ENCODE data around the gene LITAF.

Gene LITAF

DNA sequence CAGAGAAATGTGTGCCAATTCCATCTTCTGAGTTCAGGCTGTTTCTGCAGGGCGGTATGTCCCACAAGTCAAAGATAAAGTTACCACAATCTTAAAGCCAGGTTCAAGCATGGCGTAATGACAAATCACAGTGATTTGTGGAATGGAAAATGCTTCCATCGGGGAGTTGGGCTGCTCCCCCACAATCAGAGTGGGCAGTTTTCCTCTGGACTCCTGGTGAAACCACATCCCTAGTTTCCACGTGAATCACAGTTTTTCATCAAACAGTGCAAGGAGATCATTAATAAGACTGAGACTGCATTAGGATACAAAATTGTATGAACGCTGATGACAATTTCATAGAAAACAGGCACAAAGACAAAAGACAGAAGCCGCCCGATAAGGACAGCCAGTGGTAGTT is 3.6 kb downstream of the LITAF start:
- no peak for TF ChIP-seq POLR2AphosphoS5 (IDR thresholded peaks at IDR 0.05; ENCODE audit: low read depth)
- TF ChIP-seq, protein P1, sequence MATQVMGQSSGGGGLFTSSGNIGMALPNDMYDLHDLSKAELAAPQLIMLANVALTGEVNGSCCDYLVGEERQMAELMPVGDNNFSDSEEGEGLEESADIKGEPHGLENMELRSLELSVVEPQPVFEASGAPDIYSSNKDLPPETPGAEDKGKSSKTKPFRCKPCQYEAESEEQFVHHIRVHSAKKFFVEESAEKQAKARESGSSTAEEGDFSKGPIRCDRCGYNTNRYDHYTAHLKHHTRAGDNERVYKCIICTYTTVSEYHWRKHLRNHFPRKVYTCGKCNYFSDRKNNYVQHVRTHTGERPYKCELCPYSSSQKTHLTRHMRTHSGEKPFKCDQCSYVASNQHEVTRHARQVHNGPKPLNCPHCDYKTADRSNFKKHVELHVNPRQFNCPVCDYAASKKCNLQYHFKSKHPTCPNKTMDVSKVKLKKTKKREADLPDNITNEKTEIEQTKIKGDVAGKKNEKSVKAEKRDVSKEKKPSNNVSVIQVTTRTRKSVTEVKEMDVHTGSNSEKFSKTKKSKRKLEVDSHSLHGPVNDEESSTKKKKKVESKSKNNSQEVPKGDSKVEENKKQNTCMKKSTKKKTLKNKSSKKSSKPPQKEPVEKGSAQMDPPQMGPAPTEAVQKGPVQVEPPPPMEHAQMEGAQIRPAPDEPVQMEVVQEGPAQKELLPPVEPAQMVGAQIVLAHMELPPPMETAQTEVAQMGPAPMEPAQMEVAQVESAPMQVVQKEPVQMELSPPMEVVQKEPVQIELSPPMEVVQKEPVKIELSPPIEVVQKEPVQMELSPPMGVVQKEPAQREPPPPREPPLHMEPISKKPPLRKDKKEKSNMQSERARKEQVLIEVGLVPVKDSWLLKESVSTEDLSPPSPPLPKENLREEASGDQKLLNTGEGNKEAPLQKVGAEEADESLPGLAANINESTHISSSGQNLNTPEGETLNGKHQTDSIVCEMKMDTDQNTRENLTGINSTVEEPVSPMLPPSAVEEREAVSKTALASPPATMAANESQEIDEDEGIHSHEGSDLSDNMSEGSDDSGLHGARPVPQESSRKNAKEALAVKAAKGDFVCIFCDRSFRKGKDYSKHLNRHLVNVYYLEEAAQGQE (IDR thresholded peaks at IDR 0.05; ENCODE audit: insufficient replicate concordance, low read depth), result no peak
- TF ChIP-seq GABPA (IDR thresholded peaks at IDR 0.05; ENCODE audit: low read depth), result no peak
- TF ChIP-seq, protein P2, sequence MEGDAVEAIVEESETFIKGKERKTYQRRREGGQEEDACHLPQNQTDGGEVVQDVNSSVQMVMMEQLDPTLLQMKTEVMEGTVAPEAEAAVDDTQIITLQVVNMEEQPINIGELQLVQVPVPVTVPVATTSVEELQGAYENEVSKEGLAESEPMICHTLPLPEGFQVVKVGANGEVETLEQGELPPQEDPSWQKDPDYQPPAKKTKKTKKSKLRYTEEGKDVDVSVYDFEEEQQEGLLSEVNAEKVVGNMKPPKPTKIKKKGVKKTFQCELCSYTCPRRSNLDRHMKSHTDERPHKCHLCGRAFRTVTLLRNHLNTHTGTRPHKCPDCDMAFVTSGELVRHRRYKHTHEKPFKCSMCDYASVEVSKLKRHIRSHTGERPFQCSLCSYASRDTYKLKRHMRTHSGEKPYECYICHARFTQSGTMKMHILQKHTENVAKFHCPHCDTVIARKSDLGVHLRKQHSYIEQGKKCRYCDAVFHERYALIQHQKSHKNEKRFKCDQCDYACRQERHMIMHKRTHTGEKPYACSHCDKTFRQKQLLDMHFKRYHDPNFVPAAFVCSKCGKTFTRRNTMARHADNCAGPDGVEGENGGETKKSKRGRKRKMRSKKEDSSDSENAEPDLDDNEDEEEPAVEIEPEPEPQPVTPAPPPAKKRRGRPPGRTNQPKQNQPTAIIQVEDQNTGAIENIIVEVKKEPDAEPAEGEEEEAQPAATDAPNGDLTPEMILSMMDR (IDR thresholded peaks at IDR 0.05; ENCODE audit: insufficient read depth, low read length), result no peak
- TF ChIP-seq SPI1 (IDR thresholded peaks at IDR 0.05; ENCODE audit: borderline replicate concordance, low read depth), result no peak
- no peak for DNase-seq (ENCODE audit: low read depth in 1 of 2, low spot score in 1 of 2)
- H3K27me3 ChIP-seq (ENCODE audit: insufficient read depth, poor library complexity, severe bottlenecking), result no peaks in the 10 kb centered on the region
- no peak overlapping the region for H3K4me3 ChIP-seq (replicated peaks; ENCODE audit: insufficient read depth, low read length)
- no peak overlapping the region; the same call in 1 of the 2 replicates for H3K27ac ChIP-seq (replicated peaks)

DNA sequence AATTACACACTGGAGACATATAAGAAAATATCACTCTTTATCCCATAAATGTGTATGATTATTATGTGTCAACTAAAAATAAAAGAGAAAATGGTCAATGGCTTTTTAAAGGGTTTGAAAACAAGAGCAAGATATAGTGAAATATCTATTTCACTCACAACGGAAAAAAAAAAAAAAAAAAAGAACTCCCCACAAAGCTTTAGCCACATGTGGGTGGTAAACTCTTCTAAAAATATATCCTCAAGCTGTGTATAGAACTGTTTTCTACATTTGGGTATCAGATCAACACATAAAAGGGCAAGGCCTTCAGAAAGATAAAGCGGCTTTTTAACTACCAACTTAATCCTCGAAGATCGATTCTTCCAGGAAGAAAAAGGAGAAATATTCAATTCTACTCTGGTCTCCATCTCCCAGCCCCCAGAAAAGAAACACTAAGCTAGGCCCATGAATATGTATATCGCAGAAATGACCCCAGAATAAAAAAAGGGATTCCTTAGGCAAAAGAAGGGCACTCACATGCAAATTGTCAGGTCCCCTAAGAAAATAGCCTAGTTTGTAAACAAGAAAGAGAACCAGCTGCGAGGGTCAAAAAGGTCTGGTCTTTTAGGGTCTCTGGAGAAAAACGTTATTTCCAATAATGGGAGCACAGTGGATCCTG is 4.4 kb downstream of the LITAF start:
- Histone ChIP-seq H3K4me3 (replicated peaks; ENCODE audit: insufficient read depth, low read length) (no peak overlapping the region), H3K27ac (replicated peaks) (no peak overlapping the region), H3K27me3 (ENCODE audit: insufficient read depth, poor library complexity, severe bottlenecking) (no peaks in the 10 kb centered on the region)
- TF ChIP-seq GABPA (IDR thresholded peaks at IDR 0.05; ENCODE audit: low read depth) (no peak), SPI1 (IDR thresholded peaks at IDR 0.05; ENCODE audit: borderline replicate concordance, low read depth) (no peak), POLR2AphosphoS5 (IDR thresholded peaks at IDR 0.05; ENCODE audit: low read depth) (no peak)
- TF ChIP-seq, protein P1 (IDR thresholded peaks at IDR 0.05; ENCODE audit: insufficient replicate concordance, low read depth), result no peak
- TF ChIP-seq, protein P2 (IDR thresholded peaks at IDR 0.05; ENCODE audit: insufficient read depth, low read length), result no peak
- no peak for DNase-seq (ENCODE audit: low read depth in 1 of 2, low spot score in 1 of 2)

DNA sequence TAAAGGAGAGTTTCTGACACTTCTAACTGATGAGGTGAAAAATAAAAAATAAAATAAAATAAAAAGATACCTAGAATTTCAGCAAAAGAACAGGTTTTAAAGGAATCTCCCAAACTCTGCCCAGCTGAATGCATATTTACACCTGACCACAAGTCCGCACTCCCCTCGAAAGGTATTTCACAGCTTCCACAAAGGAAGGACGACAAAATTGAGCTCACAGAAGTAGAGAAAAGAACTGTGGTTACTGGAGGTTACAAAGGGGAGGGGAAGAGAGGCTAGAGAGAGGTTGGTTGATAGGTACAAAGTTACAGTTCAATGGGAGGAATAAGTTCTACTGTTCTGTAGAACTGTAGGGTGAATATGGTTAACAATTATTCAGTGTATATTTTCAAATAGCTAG is 5.0 kb downstream of the LITAF start:
- Histone ChIP-seq H3K27me3 (ENCODE audit: insufficient read depth, poor library complexity, severe bottlenecking) (no peaks in the 10 kb centered on the region), H3K4me3 (replicated peaks; ENCODE audit: insufficient read depth, low read length) (no peak overlapping the region), H3K27ac (replicated peaks) (no peak overlapping the region)
- no peak for DNase-seq (ENCODE audit: low read depth in 1 of 2, low spot score in 1 of 2)
- TF ChIP-seq SPI1 (IDR thresholded peaks at IDR 0.05; ENCODE audit: borderline replicate concordance, low read depth), result no peak
- TF ChIP-seq POLR2AphosphoS5 (IDR thresholded peaks at IDR 0.05; ENCODE audit: low read depth), result no peak
- TF ChIP-seq, protein P1 (IDR thresholded peaks at IDR 0.05; ENCODE audit: insufficient replicate concordance, low read depth), result no peak
- no peak for TF ChIP-seq GABPA (IDR thresholded peaks at IDR 0.05; ENCODE audit: low read depth)
